Measurements from ENCODE around the gene MAGEF1.

MAGEF1 gene, protein sequence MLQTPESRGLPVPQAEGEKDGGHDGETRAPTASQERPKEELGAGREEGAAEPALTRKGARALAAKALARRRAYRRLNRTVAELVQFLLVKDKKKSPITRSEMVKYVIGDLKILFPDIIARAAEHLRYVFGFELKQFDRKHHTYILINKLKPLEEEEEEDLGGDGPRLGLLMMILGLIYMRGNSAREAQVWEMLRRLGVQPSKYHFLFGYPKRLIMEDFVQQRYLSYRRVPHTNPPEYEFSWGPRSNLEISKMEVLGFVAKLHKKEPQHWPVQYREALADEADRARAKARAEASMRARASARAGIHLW

DNA sequence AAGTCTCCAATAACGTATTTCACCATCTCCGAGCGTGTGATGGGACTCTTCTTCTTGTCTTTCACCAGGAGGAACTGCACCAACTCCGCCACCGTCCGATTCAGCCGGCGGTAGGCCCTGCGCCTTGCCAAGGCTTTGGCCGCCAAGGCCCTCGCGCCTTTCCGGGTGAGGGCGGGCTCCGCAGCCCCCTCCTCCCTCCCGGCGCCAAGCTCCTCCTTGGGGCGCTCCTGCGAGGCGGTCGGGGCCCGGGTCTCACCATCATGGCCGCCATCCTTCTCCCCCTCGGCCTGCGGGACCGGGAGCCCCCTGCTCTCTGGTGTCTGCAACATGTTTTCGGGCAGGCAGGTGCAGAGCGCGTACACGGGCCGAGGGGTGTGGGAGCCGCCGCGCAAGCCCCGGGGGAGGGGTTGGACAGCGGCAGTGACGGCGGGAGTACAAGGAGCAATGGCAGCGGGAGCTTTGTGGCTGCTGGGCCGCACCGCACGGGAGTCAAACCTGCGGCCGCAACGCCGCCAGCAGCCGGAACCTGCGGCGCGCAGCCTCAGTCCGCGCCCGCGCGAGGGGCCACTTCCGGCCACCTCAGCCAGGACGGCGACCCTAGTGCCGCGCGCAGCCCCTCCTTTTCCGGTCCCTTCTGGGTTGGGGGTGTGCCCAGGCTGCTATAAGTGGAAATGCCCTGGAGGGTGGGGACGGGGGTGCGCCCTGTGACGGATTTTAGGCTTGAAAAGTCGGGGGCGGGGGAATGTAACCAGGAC lies at the start of gene MAGEF1:
Gene MAGEF1, minus strand, starts transcription at position 572 of the 755 bp plus-strand sequence. Its CDS starts 243 bp downstream, at position 329.
- DNase-seq, result peak; percentile 42 to 69 (median 54)

DNA sequence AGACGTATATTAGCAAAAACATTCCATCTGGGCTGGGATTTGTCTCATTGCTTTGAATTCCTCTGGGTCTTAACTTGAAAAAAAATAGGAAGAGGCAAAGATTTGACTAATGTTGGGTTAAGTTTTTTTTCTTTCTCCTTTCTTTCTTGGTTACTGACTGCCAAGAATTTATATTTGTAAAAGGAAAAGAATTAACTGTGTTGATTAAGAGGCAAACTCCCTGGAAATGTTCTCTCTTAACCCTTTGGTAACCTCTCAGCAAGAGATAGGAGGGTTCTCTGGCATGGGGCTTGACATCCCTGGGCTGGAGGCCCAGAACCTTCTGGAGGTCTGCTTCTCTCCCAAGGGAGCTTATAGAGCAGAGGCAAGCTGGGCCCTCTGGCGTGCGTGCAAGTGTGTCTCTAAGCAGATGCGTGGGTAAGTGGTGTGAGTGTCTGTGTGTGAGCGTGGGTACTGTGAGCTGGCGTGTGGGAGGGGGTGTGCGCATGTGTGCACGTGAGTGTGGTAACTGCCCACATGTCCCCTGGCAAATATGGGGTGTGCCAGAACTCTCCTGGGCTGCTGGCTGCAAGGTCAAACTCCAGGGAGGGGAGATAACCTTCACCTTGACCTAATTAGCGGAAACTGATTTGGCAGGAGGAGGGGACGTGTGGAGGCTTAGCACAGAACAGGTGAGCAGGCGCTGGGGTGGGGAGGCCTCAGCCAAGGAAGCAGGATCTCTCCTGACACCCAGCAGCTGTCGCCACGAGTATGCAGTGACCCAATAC lies 49.4 kb upstream of the MAGEF1 start:
- DNase-seq, result no peak

DNA sequence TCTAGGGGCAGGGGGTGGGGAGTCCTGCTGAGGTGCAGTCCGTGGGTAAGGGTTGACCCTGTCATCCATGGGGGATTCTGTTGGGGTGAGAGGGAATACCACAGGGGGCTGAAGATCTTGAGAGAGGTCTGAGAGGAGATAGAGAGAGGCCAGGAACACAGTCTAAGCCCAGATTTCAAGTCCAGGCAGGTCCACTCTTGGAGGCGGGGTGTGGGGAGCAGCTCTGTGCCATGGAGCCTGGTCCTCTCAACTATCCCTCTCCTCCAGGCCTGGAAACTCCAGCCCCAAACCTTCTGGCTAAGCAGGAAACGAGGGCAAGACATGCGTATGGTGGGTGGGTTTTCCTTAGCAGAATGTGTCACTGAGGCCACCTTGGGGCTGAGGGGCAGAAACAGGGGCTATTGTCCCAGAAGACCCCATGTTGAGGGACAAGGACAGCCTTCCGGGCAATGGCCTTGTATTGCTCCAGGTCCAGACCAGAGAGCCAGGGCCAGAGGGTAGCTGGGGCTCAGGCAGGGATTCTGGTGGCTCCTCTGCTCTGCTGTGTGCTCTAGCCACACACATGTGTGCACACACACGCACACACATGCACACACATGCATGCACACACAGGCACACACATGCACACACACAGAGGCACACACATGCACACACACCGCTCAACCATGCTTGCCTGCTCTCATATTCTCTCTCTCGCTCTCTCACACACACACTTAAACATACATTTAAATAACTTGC lies 48.6 kb upstream of the MAGEF1 start:
- no peak for DNase-seq

DNA sequence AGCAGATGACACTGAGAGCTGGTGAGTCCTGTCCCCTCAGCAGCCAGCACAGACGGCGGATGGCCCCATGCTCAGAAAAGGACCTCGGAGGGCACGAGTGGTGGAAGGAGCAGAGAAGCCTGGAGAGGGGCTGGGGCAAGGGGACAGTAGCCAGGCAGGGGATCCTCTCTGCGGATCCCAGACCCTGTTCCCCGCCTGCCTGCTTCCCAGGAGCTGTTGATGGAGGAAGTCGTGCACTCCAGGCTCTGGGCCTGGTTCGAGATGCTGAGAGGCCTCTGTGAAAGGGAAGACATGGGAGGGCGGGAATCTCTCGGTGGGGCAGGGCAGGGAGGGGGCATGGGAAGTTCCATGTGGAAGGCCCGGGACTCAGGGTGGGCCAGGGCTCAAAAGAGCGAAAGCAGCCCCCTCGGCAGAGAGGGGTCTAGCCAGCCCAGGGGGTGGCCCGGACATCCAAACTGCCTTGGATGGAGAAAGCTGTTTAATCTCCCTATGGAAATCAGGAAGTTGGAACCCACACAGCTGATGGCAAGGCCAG lies 47.9 kb upstream of the MAGEF1 start:
- DNase-seq, result no peak

DNA sequence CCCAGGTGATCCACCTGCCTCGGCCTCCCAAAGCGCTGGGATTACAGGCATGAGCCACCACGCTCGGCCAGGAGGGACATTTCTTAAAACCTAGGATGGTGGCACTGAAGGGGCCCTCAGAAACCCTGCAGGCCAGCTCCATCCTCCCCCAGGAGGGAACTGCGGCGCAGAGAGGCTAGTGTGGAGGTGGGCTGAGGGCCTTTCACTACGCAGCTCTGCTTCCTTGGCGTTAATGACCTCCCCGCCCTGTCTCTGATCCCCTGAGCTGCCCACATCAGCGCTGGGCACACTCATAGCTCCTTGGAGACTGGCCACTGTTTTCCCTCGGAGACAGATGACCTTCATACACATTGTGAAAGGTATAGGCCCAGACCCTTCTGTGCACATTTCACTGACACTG lies 46.2 kb upstream of the MAGEF1 start:
- DNase-seq, result no peak

DNA sequence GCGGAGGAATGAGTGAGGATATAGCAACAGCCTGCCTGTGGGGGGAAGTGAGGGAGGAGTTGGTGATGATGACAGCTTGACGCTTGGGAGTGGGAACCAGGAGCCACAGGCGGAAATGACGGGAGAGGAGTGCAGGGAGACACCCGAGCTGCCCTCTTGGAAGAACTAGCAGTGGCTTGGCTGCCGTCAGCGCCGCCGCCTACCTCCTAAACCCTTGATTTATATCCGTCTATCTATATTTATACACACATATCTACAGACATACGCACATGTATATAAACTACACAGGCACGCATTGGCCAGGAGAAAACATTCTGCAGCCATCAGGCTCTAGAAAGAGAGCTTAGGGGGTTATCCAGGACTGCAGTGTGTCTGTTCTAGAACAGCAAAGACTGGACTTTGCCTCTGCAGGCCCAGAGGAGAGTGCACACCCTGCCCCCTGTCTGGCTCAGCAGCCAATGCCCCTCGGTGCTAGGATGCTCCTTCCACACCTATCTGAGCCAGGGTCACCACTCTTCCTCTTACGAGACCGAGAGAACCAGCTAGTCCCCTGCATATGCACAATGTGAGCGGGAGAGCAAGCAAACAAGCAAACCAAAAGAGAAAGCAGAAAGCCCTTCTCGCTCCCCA lies 45.3 kb upstream of the MAGEF1 start:
- no peak for DNase-seq

DNA sequence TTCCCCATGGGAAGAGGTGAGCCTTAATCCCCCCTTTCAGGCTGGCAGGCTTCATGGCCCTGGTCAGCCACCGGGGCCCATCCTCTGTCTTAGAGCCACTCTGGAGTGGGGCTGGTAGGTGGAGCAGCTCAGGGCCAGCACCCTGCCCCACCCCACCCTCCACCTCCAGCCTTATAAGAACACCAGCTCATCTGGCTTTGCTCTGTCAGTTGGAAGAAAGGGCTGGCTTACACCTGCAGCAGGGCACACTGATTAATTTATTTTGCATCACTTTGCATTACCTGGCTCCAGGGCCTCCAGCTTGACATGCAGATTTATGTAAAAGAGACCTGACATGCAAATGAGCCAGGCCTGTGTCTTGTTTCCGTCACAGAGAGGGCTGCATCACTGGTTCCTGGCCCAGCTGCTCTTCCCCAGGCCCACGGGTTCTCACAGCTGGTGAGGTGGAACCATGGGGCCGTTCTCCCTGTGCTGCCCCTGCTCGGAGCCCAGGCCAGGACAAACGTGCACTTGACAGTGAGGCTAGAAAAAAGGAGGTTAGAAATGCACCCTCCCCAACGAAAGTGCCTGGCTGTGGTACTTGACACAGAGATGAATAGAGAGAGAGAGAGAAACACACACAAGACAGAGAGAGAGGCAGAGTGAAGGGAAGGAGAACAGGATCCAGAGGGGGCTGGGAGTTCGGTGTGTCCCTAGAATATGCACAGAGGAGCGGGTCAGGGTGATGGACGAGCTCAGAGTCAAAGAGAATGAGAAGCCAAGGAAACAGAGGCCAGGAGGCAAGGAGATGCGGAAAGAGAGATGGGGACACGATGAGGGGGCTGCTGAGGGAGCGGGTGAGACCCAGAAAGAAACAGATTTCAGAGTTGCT lies 44.5 kb upstream of the MAGEF1 start:
- DNase-seq, result no peak

DNA sequence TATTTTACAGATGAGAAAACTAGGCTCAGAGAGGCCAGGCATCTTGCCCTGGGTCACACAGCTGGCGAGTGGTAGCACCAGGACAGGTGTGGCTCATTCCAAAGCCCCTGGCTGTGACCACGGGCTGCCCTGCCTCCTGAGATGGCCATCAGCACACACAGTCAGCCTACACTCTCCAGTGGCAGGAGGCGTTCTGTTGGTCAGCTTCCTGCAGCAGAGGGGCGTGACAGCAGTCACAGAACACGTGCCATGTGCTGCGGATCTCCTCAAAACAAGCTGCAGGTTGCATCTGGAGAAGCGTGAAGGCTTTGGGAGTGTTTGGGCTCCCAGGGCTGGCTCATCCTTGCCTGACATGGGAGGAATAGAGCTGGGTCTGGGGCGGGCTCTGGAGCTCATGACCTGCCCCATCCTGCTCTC lies 43.5 kb upstream of the MAGEF1 start:
- no peak for DNase-seq

DNA sequence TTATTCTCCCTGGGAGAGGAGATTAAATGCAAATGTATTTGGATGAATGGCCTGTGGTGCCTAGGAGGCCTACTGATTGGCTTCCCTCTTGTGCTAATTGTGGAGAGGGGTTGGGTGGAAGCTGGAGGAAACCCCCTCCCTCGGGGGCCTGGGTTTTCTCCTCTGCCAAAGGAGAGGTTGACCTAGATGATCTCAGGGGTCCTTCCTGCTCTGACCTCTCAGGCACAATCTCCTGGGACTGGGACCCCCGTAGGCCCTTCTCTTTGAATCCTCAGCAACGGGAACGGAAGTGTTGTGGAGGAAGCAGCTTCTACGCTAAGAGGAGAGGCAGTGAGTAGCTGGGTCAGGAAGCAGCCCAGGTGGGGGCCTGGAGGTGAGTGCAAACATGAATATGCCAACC lies 40.5 kb upstream of the MAGEF1 start:
- DNase-seq, result no peak

DNA sequence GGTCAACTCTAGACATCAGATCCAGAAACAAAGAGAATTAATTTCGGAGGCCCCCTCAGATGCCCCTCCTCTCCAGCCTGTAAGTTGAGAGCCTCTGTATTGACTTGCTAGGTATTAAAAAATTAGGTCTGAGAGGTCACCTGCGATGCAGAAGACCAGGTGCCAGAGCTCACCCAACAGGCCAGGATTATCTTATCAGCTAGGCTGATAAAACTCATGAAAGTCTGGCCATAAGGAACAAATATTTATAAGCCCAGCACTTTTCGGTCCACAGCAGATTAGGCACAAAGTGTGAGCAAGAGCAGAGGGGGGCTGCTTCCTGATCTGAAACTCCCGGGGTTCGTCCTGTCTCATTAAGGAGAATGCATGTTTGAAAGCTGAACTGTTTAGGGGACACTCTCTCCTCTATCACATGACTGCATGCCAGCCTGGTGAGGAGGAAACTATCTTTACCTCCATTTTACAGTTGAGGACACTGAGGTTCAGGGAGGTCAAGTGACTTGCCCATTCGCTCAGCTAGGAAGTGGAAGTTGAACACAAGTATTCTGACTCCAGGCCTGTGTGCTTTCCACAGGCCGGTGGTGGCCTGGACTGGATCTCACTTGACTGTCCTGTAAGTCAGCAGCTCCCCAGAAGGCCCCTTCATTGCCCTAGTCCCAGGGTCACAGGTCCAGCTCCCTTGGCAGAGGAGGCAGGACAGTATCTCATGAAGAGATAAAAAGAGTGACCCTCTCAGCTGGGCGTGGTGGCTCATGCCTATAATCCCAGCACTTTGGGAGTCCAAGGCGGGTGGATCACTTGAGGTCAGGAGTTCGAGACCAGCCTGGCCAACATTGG lies 39.6 kb upstream of the MAGEF1 start:
- DNase-seq, result no peak

DNA sequence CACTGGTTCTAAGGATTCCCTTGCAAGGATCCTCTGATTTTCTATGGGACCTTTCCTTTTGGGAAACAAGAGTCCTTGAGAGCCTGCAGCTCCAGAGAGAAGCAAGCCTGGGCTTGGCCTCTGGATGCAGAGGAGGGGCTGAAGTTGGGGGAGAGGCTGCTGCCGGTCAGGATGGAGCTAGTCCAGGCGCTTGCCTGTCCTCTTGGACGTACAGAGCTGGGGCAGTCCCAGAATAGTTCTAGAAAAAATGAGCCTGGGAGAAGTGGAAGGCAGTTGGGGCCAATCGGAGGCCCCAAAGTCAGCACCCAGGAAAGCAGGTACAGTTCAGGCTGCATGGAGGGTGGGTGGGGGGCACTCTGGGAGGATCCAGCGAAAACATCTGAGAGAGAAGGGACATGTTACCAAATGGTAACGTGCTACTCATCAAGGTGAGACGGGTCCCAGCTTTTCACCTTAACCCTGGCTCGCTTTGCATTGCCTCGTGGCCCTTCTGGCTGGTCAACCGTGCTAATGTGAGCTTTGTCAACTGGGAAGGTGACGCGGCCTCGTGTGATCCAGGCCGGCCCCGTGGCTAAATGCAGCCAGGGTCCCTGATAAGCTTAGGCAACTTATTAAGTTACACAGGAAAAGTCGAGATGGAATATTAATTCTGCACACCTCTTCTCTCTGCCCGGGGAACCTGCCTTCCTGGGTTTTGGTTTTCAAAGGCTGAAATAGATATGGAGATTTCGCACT lies 38.7 kb upstream of the MAGEF1 start:
- no peak for DNase-seq

DNA sequence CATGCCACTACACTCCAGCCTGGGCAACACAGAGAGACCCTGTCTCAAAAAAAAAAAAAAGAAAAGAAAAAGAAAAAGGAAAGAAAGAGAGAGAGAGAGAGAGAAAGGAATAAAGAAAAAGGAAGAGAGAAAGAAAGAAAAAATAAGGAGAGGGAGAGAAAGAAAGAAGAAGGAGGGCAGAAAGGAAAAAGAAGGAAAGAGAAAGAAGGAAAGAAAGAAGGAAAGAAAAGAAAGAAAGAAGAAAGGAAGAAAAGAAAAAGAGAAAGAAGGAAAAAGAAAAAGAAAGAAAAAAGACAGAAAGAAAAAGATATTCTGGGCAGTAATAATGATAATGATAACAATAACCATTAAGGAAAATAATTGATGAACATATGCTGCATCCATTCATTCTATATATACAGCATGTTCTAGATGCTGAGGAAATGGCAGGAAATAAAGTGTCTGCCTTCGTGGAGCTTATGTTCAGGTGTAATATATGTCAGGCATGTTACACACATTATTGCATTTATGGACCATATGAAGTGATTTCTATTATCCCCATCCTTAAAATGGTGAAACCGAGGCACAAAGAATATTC lies 37.4 kb upstream of the MAGEF1 start:
- no peak for DNase-seq

DNA sequence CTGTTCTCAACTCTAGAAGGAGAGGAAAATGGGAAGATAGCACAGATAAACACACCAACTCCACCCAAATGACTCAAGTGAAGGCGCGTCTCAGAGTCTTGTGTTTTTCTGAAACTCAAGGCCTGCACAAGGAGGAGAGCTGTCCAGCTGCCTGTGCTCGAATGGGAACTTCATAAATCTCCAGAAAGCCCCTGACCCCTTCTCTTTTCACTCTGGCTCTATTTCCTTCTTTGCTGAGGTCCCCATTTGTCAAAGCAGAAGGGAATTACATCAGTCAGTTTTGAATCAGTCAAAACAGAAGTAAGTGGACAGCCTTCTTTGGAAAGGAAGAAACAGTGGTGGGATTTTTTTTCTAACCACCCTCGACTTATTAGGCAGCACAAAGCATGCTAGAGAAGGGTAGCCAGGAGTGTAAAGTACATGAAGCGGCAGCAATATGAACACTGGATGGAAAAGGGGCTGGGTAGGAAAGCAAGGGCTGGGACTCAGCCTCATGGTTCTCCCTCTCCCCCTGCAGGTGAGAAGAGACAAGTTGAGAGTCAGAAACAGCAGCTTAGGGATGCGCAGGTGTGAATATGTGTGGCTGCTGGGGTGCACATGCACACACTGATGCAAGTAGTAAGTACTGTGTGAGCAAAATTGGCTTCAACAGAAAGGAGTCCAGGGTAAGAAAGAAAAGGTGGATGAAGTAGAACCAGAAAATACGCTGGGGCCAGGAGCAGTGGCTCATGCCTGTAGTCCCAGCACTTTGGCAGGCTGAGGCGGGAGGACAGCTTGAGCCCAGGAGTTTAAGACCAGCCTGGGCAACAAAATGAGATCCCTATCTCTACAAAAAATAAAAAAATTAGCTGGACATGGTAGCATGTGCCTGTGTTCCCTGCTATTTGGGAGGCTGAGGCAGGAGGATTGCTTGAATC lies 36.6 kb upstream of the MAGEF1 start:
- no peak for DNase-seq

DNA sequence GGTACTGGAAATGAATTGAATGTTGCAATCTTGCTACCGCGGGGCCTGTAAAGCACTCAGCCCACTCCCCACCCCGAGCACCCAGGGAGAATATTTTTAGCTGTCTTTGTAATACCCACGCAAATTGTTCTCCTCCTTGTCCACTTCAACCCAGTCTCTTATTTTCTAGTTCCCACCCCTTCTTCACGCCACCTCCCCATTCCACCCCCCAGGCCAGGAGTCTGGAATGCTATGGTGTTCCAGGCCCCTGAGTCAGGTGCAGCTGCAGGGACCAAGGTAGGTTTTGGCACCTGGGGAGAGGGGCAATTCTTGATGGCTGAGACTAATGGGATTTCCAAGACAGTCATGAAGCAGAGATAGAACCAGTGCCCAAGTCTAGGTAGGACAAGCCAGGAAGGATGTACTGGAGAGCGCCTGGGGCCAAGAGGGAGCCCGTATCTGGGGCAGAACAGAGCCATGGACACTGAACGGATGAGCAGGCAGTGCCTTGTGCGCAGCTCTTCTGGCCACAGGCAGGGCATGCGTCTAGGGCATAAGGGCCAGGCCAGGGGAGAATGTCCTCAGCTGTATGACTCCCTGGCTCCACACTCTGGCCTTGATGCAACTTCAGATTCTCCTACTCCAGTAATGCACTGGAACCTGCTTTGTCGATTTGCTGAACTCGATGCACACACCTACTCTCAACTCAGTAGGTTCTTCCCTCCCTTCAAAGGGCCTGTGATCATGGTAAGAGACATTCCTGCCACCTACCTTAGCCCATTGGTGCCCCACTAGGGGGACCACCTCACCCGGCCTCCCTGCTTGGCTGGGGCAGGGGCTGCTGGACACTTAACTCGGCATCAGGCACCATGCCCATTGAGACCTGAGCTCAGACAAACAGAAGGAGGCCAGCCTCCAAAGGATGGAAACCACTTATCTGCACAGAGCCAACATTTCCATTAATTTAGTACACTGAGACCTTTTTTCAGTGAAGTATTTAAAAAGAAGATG lies 34.6 kb upstream of the MAGEF1 start:
- DNase-seq, result no peak

DNA sequence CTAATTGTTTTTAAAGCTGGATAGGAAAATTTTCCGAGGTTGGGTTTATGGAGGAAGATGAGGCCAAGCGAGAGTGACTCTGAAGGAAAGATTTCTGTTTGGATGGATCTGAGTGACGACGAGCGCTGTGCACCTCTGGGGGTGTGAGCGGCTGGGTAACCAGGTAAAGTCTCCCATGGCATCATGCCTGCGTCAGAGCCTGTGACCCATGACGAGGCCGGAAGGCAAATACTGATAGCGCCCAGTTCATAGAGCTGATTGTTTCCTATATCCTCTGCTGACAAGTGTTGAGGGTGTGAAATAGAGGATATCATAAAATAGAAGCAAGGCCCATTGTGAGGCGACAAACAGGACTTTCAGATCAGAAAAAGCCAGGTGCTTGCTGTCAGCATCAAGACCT lies 33.7 kb upstream of the MAGEF1 start:
- DNase-seq, result no peak

DNA sequence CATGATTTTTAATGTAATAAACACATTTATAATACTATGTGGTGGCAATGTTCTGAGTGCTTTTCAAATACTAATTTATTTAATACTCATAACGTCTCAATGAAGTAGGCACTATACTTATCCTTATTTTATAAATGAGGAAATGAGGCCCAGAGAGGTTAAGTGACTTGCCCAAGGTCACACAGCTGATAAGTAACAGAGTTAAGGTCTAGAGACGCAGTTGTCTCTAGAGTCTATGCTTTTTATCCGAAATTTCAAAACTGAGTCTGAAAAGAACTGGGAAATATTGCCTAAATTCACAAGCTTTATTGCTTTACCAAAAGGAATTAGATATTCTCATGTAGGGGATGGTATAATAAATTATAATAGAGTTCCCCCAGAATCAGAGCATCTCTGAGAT lies 31.4 kb upstream of the MAGEF1 start:
- DNase-seq, result no peak

DNA sequence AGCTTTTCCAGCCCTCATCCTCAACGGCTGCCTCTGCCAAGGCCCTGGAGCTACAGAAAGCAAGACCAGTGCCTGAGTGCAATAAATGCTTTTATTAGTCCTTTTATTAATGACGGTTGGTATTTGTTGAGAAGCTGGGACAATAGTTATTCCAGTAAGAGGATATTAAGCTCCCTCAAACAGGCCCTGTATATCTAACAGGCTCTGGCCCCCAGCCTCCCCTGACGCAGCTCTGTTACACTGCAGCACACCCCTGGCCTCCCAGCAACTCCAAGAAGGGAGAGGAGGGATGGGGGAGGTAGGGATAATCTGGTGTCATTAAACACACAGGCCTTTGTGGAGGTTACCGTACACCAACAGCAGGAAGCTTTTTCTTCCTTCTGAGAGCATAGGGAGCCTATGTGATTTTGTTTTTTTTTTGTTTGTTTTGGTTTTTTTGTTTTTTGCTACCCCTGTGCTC lies 30.8 kb upstream of the MAGEF1 start:
- DNase-seq, result no peak

Measured in activated CD4-positive, CD25-positive, alpha-beta regulatory T cell (primary cell).